Measurements from ENCODE around the gene ITGA8.
"Not testable (repeated sequence)": the region's sequence is repeated elsewhere in the genome, so short reads cannot be mapped to it uniquely, and the experiment has no call there.

The ITGA8 gene

DNA sequence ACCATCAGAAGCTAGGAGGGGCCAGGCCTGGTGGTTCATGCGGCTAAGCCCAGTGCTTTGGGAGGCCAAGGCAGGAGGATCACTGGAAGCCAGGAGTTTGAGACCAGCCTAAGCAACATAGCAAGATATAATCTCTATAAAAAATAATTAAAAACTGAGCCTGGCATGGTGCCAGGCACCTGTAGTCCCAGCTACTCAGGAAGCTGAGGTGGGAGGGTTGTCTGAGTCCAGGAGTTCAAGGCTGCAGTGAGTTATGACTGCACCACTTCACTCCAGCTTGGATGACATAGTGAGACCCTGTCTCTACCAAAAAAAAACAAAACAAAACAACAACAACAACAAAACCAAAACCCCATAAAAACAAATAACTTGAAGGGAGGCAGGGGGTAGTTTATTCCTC is 175.7 kb downstream of the ITGA8 start:
- TF ChIP-seq, protein P1, sequence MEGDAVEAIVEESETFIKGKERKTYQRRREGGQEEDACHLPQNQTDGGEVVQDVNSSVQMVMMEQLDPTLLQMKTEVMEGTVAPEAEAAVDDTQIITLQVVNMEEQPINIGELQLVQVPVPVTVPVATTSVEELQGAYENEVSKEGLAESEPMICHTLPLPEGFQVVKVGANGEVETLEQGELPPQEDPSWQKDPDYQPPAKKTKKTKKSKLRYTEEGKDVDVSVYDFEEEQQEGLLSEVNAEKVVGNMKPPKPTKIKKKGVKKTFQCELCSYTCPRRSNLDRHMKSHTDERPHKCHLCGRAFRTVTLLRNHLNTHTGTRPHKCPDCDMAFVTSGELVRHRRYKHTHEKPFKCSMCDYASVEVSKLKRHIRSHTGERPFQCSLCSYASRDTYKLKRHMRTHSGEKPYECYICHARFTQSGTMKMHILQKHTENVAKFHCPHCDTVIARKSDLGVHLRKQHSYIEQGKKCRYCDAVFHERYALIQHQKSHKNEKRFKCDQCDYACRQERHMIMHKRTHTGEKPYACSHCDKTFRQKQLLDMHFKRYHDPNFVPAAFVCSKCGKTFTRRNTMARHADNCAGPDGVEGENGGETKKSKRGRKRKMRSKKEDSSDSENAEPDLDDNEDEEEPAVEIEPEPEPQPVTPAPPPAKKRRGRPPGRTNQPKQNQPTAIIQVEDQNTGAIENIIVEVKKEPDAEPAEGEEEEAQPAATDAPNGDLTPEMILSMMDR (IDR thresholded peaks at IDR 0.05; ENCODE audit: low read depth, low read length) = no peak
- DNase-seq (ENCODE audit: extremely low read depth, low read depth) = no peak

DNA sequence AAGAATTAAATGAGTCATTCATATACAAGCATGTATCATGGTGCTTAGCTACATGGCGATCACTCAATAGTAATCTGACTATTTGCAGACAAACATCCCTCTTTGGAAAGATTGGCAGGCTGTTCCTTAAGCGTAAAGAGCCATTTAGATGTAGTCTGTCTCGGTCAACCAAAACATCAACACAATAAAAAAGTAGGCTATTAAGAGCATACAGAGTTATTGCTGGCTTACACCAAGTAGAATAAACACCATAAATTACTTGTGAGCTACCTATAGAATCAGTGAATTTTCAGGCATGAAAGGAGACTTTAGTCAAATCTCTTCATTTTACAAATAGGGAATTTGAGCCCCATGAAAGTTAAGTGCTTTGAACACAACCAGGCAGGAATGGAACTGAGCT is 176.9 kb downstream of the ITGA8 start:
- DNase-seq (ENCODE audit: extremely low read depth, low read depth) = no peak
- TF ChIP-seq, protein P1 (IDR thresholded peaks at IDR 0.05; ENCODE audit: low read depth, low read length) = no peak

DNA sequence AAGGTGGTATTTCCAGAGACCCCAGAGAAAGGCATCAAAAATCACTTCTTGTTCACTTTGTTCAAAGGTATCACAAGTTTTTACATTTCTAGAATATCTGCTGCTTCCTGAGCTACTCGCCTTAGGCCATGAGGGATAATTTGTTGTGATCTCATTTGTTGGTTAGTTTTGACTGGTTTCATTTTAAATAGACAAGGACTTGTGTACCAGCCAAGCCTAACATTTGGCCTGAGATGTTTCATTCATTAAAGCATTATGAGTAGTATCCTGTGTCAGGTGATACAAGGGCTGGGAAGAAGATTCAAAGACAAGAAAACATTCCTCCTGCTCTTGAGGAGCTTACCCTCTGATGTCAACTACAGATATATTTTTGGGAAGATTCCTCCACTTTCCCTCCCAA is 178.3 kb downstream of the ITGA8 start:
- DNase-seq (ENCODE audit: extremely low read depth, low read depth) = no peak
- TF ChIP-seq, protein P1 (IDR thresholded peaks at IDR 0.05; ENCODE audit: low read depth, low read length) = no peak

DNA sequence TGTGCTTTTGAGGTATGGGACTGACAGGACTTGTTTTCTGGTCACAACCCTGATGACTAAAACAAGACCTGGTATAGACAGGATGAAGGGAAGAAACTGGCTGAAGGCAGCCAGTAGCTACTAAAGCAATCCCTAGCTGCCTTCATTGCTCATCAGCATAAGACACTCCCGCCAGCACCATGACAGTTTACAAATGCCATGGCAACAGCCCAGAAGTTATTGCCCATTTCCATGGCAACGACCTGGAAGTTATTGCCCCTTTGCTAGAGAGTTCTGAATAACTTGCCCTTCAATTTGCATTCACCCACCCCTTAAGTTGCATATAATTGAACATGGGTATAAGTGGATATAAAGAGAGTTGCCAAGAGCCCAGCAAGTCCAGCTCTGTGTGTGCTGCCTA is 179.0 kb downstream of the ITGA8 start:
- DNase-seq (ENCODE audit: extremely low read depth, low read depth) = no peak
- TF ChIP-seq, protein P1 (IDR thresholded peaks at IDR 0.05; ENCODE audit: low read depth, low read length) = no peak

DNA sequence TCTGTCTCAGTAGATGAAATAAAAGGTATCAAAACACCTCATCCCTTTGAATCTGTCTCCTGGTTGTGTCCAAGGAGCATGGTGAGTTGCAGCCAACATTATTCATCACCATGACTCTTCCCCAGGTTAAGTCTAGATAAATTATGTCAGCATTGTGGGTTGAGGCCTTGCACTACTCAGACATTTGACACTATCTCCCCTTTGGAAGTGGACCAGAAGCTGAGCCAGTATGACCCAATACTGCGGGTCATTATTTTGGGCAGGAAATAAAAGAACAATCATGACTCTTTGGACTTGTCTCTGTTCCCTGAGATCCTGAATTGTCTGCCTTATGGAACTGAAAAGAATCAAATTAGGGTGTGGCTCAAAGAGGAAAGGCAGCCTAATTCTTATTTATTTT is 180.5 kb downstream of the ITGA8 start:
- no peak for DNase-seq (ENCODE audit: extremely low read depth, low read depth)
- TF ChIP-seq, protein P1 (IDR thresholded peaks at IDR 0.05; ENCODE audit: low read depth, low read length) = no peak

DNA sequence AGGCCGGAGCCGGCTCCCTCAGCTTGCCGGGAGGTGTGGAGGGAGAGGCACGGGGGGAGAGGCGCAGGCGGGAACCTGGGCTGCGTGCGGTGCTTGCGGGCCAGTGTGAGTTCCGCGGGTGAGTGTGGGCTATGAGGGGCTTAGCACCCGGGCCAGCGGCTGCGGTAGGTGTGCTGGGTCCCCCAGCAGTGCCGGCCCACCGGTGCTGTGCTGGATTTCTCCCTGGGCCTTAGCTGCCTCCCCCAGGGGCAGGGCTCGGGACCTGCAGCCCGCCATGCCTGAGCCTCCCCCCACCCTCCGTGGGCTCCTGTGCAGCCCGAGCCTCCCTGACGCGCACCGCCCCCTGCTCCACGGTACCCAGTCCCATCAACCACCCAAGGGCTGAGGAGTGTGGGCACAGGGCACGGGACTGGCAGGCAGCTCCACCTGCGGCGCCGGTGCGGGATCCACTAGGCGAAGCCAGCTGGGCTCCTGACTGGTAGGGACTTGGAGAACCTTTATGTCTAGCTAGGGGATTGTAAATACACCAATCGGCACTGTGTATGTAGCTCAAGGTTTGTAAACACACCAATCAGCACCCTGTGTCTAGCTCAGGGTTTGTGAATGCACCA is 184.7 kb downstream of the ITGA8 start:
- DNase-seq (ENCODE audit: extremely low read depth, low read depth) = not testable (repeated sequence)

DNA sequence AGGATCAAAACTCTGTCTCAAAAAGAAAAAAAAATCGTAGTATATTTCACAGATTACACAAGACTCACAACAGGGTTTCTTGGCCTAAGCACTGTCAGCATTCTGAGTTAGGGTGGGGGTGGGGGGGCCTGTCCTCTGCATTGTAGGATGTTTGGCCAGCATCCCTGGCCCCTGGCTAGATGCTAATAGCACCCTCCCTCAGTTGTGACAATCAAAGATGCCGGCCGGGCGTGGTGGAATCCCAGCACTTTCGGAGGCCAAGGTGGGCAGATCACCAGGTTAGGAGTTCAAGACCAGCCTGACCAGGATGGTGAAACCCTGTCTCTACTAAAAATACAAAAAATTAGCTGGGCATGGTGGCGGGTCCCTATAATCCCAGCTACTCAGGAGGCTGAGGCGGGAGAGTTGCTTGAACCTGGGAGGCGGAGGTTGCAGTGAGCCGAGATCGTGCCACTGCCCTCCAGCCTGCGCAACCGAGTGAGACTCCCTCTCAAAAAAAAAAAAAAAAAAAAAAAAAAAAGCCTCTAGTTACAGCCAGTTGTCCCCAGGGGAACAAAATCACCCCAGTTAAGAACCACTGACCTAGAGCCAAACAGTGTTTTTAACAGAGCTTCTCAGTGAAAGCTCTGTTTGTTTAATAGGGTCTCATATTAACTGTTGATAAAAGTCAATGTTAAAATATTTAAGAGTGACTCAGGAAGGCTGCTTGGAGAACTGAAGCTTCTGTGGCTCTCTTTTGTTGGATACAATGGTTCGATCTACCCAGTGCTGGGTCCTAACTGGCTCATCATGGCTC is 187.6 kb downstream of the ITGA8 start:
- DNase-seq (ENCODE audit: extremely low read depth, low read depth) = no peak
- TF ChIP-seq, protein P1 (IDR thresholded peaks at IDR 0.05; ENCODE audit: low read depth, low read length) = no peak

All from AG09319 (cell line).